ENCODE data around the gene INPP1. TPM values are rescaled to one million over a fixed set of nuclear protein-coding genes. Genes with fewer than 3 reads are reported as not detected.

The INPP1 gene
- total RNA-seq, 2 donors from 2014 or later, result 13.0 to 34.4 TPM

DNA sequence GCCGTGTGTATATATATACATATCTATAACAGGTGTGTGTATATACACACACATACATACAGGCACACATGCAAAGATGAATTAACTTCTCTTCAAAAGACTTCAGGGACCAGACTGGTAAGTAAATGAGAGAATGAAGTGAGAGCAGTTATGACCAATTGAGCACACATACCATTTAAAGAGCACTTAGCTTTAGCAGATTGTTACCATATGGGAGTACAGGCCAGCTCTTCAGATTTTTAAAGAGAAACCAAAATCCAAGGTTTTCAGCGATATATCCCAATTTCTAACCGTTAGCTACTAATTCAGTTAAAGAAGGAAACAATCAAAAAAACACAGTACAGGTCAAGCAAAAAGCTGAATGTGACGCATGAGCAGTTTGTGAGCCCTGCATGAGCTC is 23.7 kb downstream of the INPP1 start:
- 98% methylated on average over 4 of the region's 4 CpGs for WGBS
- Histone ChIP-seq H3K4me1 (replicated peaks) (no peaks in the 10 kb centered on the region), H3K36me3 (no peaks in the 10 kb centered on the region), H3K27me3 (replicated peaks; ENCODE audit: insufficient read depth) (no peaks in the 10 kb centered on the region), H3K27ac (no peak overlapping the region), H3K4me3 (no peak overlapping the region), H3K9me3 (no peaks in the 10 kb centered on the region)
- TF ChIP-seq, protein P1, sequence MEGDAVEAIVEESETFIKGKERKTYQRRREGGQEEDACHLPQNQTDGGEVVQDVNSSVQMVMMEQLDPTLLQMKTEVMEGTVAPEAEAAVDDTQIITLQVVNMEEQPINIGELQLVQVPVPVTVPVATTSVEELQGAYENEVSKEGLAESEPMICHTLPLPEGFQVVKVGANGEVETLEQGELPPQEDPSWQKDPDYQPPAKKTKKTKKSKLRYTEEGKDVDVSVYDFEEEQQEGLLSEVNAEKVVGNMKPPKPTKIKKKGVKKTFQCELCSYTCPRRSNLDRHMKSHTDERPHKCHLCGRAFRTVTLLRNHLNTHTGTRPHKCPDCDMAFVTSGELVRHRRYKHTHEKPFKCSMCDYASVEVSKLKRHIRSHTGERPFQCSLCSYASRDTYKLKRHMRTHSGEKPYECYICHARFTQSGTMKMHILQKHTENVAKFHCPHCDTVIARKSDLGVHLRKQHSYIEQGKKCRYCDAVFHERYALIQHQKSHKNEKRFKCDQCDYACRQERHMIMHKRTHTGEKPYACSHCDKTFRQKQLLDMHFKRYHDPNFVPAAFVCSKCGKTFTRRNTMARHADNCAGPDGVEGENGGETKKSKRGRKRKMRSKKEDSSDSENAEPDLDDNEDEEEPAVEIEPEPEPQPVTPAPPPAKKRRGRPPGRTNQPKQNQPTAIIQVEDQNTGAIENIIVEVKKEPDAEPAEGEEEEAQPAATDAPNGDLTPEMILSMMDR (IDR thresholded peaks at IDR 0.05), result no peak
- no peak for TF ChIP-seq POLR2A (IDR thresholded peaks at IDR 0.05)
- TF ChIP-seq POLR2AphosphoS5 (IDR thresholded peaks at IDR 0.05), result no peak
- intact Hi-C loops (cut with DNase I), result no loop called here
- DNase-seq (ENCODE audit: low spot score), result no peak

DNA sequence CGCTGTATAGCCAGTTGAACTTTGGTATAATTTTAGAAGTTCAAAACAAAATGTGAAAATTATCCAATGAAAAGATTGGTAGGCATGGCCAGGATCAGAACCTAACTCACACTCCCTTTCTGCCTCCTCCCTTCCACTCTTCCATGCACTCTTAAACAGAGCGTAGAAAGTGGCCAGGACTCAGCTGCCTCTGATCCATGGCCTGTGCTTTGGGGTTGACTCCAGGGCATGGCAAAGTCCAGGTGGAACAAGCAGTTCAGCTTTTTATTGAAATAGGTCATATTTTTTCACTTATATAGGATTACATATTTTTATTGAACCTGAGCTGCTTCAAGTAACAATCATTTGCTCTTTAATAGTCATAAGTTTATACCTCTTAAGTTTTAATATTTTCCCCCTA is 26.2 kb downstream of the INPP1 start:
- DNase-seq (ENCODE audit: low spot score), result no peak
- TF ChIP-seq POLR2A (IDR thresholded peaks at IDR 0.05) (no peak), POLR2AphosphoS5 (IDR thresholded peaks at IDR 0.05) (no peak)
- TF ChIP-seq, protein P1 (IDR thresholded peaks at IDR 0.05), result no peak
- 96% methylated on average over 2 of the region's 2 CpGs for WGBS
- H3K9me3 ChIP-seq, result no peaks in the 10 kb centered on the region
- intact Hi-C loops (cut with DNase I), result loop anchor here (5.0 to 10.0 kb wide), 2 partner anchors 282 to 435 kb away; no protein-coding TSS in a partner anchor
- H3K27ac ChIP-seq, result no peak overlapping the region
- H3K4me1 ChIP-seq (replicated peaks), result no peaks in the 10 kb centered on the region
- no peak overlapping the region for H3K4me3 ChIP-seq
- H3K27me3 ChIP-seq (replicated peaks; ENCODE audit: insufficient read depth), result no peaks in the 10 kb centered on the region
- no peaks in the 10 kb centered on the region for H3K36me3 ChIP-seq

DNA sequence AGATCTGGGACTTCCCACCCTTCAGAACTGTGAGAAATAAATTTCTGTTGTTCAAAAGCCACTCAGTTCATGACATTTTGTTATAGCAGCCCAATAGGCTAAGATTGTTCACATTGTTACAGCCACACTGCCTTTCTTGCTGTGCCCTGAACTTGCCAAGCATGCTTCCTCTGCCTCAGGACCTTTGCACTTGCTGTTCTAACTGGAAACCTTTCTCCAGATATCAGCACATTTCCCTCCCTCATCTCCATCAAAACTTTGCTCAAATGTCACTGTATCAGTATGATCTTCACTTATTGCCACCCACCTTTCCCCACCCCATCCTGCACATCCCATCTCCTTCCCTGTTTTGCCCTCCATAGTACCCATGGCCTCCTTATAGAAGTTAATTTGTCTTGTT is 32.7 kb downstream of the INPP1 start:
- H3K27ac ChIP-seq, result no peak overlapping the region
- no peaks in the 10 kb centered on the region for H3K4me1 ChIP-seq (replicated peaks)
- H3K27me3 ChIP-seq (replicated peaks; ENCODE audit: insufficient read depth), result no peaks in the 10 kb centered on the region
- H3K36me3 ChIP-seq, result no peaks in the 10 kb centered on the region
- DNase-seq (ENCODE audit: low spot score), result no peak
- H3K4me3 ChIP-seq, result no peak overlapping the region
- TF ChIP-seq POLR2A (IDR thresholded peaks at IDR 0.05) (no peak), POLR2AphosphoS5 (IDR thresholded peaks at IDR 0.05) (no peak)
- TF ChIP-seq, protein P1 (IDR thresholded peaks at IDR 0.05), result no peak
- H3K9me3 ChIP-seq, result no peaks in the 10 kb centered on the region
- intact Hi-C loops (cut with DNase I), result loop anchor here (10.0 kb wide), 1 partner anchor 429 kb away; no protein-coding TSS in a partner anchor

DNA sequence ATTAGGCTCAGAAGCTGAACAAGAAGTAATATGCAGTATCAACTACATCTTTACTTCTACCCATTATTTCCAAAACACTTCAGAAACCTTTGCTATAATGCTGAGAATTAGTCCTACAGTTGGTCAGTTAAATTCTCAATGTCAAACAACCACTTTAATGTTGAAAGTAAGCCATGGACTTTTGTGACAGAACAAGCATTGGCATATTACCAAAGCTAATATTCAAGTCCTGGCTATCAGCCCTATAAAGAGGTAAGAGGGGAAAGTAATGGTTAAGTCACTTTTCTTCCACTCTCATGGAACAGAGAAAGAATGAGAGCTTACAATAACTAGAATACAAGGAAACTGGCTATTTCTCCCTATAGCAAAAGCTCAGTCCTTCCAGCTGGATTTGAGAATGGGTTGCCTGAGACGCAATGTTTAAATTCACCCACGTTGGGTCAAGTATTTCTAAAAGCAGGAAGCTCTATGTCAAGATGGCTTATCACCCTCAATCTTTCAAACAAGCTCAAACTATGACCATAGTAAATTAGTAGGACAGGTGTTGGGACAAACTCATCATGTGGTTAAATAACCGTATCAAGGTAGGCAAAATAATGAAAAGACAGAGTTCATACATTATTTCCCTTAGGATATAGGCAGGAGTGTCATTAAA is 33.3 kb downstream of the INPP1 start:
- 44% methylated on average over 3 of the region's 3 CpGs for WGBS
- TF ChIP-seq POLR2A (IDR thresholded peaks at IDR 0.05) (no peak), POLR2AphosphoS5 (IDR thresholded peaks at IDR 0.05) (no peak)
- TF ChIP-seq, protein P1 (IDR thresholded peaks at IDR 0.05), result no peak
- Histone ChIP-seq H3K4me3 (no peak overlapping the region), H3K27me3 (replicated peaks; ENCODE audit: insufficient read depth) (no peaks in the 10 kb centered on the region), H3K27ac (no peak overlapping the region), H3K9me3 (no peaks in the 10 kb centered on the region), H3K36me3 (no peaks in the 10 kb centered on the region), H3K4me1 (replicated peaks) (no peaks in the 10 kb centered on the region)
- no peak for DNase-seq (ENCODE audit: low spot score)
- intact Hi-C loops (cut with DNase I), result loop anchor here (10.0 kb wide), 1 partner anchor 428 kb away; no protein-coding TSS in a partner anchor

DNA sequence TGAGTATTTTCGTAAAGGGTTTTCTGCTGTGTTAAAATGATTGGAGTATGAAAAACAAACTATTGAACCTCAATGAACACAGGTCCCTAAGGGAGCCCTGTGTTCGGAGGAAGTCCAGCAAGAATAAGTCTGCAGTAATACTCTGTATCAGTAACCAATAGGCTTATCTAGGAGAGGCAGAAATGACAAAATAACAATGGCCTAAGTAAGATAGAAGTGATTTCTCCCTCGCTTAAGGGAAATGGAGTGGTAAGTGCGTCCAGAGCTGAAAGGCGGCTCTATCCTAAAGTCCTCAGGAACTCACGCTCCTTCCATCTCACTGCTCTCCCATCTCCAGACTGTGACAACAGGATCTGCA is 35.5 kb downstream of the INPP1 start:
- H3K9me3 ChIP-seq, result no peaks in the 10 kb centered on the region
- no peak overlapping the region for H3K4me3 ChIP-seq
- no peaks in the 10 kb centered on the region for H3K4me1 ChIP-seq (replicated peaks)
- H3K36me3 ChIP-seq, result no peaks in the 10 kb centered on the region
- no peaks in the 10 kb centered on the region for H3K27me3 ChIP-seq (replicated peaks; ENCODE audit: insufficient read depth)
- intact Hi-C loops (cut with DNase I), result loop anchor here (10.0 kb wide), 1 partner anchor 426 kb away; no protein-coding TSS in a partner anchor
- no peak for TF ChIP-seq POLR2A (IDR thresholded peaks at IDR 0.05)
- TF ChIP-seq POLR2AphosphoS5 (IDR thresholded peaks at IDR 0.05), result no peak
- TF ChIP-seq, protein P1 (IDR thresholded peaks at IDR 0.05), result no peak
- WGBS, result 96% methylated on average over 6 of the region's 6 CpGs
- H3K27ac ChIP-seq, result no peak overlapping the region
- no peak for DNase-seq (ENCODE audit: low spot score)
